Measurements from ENCODE around the gene TJP3. TPM values are rescaled to one million over a fixed set of nuclear protein-coding genes. Genes with fewer than 3 reads are reported as not detected.
"Not testable (repeated sequence)": the region's sequence is repeated elsewhere in the genome, so short reads cannot be mapped to it uniquely, and the experiment has no call there.

The TJP3 gene, protein sequence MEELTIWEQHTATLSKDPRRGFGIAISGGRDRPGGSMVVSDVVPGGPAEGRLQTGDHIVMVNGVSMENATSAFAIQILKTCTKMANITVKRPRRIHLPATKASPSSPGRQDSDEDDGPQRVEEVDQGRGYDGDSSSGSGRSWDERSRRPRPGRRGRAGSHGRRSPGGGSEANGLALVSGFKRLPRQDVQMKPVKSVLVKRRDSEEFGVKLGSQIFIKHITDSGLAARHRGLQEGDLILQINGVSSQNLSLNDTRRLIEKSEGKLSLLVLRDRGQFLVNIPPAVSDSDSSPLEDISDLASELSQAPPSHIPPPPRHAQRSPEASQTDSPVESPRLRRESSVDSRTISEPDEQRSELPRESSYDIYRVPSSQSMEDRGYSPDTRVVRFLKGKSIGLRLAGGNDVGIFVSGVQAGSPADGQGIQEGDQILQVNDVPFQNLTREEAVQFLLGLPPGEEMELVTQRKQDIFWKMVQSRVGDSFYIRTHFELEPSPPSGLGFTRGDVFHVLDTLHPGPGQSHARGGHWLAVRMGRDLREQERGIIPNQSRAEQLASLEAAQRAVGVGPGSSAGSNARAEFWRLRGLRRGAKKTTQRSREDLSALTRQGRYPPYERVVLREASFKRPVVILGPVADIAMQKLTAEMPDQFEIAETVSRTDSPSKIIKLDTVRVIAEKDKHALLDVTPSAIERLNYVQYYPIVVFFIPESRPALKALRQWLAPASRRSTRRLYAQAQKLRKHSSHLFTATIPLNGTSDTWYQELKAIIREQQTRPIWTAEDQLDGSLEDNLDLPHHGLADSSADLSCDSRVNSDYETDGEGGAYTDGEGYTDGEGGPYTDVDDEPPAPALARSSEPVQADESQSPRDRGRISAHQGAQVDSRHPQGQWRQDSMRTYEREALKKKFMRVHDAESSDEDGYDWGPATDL
- total RNA-seq: under 0.01 TPM in 2 replicates

DNA sequence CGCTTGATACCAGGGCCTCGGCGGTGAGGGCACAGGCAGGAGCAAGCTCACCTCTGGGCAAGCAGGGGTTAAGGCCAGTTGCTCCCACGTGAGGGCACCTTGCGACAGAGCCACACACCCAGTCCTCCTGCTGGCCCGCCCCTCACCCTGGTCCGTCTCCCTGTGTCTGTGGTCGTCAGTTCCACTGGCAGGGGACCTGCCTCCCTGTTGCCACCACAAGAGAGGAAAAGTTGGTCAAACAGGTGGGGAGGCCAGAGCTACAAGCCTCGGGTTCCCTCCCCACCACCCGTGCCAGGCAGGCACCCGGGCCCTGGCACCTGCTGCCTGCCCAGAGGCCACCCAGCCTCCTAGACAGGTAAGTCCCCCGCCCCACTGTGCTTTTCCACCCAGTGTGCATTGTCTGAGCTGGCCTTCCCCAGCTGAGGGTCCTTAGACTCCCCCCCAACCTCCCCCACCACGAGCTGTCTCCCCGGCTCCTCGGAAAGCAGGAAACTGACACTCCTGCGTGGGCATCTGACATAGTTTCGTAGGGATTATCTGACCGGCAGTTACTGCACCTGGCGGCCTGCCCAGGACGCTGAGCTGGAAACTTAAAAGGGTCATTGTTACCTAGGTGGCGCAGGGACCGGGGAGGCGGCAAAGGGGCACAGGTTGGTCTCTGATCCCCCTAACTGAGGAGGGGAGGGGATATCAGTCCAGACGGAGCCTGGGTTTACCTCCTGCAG lies at the start of gene TJP3:
TSS of gene TJP3 (plus strand) at position 178 of the 725 bp plus-strand sequence. CDS start 20,049 bp downstream, outside the sequence.
- no peak for DNase-seq (ENCODE audit: low read depth in 2 of 2)

DNA sequence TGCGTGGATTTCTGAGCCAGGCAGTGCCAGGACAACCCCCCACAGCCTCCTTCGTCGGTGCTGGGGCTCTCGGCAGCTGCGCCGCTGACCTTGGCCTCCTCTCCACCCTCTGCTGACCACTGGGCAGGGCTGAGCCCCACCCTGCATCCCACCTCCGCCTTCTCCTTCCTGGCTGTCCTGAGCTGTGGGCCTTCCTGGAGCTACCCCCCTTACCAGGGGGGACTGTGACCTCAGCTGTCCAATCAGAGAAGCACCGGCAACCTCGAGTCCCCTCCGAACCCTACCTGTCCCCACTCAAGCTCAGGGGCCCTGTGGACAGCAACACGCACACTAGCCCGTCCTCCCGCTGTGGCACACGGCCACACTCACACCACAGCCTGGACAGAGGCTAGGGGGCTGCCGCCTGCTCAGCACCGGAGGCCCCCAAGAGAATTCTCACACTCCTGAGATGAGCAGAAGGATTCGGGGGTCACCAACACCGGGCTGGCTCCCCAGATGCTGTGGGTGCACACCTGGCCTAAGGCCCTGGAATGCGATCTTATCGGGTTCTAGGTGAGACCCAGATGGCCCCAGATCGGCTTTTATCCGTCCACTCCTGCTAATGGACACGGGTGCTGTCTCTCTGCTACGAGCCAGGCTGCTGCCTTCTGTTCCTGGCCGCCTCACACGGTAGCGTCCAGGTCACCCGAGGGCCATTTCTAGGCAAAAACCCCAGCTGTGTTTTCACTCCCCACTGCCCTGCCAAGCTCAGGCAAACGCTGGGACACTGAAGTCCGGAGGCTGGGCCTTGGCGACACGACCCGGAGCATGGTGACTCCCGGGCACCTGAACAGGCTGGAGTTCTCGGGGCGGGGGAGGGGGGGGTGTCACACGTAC lies 49.1 kb upstream of the TJP3 start:
- DNase-seq (ENCODE audit: low read depth in 2 of 2): no peak

DNA sequence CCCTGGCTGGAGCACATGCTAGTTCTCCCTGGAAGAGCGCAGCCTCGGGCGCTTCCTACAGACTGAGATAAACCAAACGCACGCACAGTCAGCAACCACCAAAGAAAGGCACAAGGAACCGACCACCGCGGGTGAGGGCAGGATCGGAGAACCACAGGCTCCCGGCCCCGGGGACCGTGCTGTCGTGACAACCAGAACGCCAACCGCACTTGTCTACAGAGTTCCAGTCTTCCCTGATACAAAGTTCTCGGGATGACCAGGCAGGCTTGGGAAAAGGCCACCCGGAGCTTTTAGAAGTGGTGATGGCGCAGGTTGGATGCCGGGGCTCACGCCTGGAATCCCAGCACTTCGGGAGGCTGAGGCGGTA lies 48.5 kb upstream of the TJP3 start:
- DNase-seq (ENCODE audit: low read depth in 2 of 2): no peak

DNA sequence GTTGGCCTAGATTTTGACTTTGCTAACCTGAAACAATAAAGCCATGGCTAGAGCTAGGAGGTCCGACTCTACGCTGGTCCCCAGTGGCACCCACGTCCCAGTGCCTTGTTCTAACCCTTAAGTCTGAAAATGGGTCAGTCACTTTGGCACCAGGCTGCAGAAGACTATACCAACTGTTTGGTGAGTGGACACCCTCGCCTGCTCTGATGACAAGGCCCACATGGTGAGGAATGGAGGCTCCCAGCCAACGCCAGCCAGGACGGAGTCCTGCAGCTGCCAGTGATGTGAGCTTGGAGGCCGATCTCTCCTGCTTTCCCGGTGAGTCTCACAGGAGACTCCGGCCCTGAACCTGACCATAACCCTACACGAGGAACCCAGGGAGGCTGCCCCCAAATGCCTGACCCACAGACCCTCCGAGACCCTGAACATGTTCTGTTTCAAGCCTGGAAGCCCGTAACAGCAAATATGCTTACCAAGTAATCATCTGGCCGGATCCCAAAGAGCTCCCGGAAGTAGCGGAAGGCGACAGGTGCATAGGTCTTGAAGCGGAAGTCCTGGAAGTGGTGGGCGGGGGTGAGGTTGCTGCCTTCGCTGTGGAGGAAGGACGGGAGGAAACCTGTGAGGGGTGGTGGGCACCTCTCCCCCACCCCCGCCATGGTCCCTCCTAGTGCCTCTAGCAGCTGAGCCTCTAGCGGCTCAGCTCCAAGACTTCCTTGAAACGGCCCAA lies 47.5 kb upstream of the TJP3 start:
- peak in 1 of 2 donors; percentile 24 for DNase-seq (ENCODE audit: low read depth in 2 of 2)

DNA sequence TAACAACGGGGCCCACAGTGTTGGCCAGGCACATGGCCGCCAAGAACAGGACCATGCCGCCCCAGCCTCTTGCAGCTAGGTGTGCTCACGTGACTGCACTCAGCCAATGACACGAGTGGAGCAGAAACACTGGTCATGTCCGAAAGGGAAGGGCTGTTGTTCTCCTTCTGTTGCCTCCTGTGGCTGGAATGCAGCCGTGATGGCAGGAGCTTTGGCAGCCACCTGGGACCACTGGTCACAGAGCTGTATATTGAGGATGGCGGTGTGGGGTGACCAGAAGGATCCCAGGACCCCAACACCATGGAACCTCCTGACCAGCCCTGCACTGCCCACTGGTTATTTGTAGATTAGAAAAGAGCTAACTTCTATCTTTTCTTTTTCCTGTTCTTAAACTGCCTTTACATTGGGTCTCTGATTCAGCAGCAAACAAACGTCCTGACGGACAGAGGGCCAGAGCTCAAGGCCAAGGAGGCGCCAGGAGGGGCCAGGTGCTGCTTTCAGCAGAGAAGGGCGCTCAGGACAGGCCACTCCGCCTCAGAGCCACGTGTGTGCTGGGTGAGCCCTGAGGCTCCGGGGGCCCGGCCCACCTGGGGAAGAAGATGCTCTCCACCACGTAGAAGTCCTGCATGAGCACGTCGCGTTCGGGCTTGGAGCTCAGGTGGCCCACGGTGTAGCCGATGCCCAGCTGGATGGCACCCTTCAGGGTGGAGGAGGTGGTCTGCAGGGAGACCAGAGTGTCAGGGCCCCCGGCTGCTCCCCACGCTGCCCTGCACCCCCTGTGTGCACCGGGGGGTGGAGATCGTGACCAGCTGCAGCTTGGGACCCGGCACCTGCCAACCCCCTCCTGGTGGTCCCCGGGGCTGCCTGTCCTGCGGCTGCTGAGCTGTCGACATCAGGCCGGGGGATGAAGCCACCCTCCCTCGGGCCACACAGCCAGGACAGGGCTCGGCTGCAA lies 46.6 kb upstream of the TJP3 start:
- DNase-seq (ENCODE audit: low read depth in 2 of 2): no peak

DNA sequence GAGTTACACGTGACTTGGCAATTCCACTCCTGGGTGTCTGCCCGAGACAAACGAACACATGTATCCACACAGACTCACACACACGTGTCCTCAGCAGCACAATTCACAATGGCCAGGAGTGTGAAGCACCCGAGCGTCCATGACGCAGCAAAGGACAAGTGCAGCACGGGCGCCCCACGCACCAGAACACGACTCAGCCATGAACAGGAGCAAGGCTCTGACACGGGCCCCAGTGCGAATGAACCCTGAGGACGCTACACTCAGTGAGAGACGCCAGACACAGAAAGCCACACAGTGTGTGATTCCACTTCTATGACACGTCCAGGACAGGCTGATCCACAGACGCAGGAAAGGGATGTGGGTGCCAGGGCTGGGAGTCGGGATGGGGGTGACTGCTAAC lies 44.3 kb upstream of the TJP3 start:
- DNase-seq (ENCODE audit: low read depth in 2 of 2): no peak

DNA sequence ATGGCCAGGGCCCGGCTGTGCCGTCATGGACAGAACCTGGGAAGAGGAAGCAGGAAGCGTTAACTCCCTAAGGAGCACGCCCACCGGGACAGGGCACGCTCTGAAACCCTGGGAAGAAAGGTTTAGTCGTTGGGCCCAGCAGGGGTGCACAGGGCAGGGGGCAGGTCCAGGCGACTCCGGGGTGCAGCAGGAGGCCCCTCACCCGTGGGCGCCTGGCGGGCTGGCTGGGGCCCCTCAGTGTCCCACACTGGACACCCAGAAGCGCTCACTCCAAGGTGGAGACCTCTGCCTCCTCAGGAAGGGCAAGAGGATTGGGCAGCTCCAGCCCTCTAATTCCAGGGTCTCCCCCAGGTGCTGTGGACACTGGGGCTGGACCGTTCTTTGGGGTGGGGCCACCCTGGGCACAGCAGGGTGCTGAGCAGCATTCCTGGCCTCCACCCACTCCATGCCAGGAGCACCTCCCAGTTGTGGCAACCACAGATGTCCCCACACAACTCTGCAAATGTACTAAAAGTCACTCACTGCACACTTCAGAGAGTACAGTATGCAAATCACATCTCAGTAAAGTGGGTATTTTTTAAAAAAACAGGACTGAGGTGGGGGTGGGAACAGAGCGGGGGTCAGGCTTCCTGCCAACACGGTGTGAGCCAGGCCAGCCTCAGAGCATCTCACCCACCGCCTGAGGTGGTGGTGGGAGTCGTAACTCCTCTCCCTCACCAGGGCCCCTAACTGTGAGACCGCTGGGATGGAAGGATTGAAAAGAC lies 43.1 kb upstream of the TJP3 start:
- DNase-seq (ENCODE audit: low read depth in 2 of 2): no peak

DNA sequence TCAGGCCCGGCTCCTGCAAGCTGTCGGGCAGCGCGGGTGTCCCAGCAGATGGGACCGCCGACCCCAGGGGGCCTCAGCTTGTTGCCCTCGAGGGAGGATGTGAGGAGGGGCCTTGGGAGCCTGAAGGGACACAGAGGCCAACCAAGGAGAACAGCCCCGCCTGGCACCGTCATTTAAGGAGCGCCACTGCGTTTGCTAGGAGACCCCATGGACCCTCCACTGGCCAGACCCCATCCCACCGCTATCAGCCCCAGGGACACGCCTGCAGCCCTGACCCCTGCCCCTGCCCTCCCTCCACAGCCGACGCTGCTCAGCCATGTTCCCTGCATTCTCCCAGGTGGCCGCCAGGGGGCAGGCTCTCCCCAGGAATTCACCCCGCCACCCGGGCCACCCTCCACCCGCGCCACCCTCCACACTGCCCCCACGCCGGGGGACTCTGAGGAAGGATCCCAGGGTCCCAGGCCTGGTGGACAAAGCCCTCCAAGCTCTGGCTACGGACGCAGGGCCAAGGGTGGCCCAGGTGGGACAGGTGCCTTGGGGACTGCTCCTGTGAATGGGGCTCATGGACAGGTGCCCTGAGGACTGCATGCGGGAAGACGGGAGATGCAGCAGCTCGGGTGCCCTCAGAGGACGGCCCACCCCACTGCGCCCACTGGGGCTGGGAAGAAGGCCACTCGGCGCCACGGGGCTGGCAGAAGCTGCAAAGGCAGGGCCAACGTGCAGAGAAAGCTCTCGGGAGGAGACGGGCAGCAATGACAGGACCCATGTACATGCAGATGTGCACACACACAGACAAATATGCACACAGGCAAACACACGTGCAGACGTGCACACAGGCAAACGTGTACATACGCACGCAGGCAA lies 42.3 kb upstream of the TJP3 start:
- DNase-seq (ENCODE audit: low read depth in 2 of 2): peak in 1 of 2 donors; percentile 39

DNA sequence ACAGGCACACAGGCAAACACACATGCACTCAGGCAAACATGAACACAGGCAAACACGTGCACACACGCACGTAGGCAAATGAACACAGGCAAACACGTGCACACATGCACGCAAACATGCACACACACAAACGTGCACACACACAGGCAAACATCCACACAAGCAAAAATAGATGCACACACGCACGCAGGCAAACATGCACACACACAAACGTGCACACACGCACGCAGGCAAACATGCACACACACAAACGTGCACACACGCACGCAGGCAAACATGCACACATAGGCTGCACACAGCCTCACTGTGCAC lies 41.7 kb upstream of the TJP3 start:
- not testable (repeated sequence) for DNase-seq (ENCODE audit: low read depth in 2 of 2)

DNA sequence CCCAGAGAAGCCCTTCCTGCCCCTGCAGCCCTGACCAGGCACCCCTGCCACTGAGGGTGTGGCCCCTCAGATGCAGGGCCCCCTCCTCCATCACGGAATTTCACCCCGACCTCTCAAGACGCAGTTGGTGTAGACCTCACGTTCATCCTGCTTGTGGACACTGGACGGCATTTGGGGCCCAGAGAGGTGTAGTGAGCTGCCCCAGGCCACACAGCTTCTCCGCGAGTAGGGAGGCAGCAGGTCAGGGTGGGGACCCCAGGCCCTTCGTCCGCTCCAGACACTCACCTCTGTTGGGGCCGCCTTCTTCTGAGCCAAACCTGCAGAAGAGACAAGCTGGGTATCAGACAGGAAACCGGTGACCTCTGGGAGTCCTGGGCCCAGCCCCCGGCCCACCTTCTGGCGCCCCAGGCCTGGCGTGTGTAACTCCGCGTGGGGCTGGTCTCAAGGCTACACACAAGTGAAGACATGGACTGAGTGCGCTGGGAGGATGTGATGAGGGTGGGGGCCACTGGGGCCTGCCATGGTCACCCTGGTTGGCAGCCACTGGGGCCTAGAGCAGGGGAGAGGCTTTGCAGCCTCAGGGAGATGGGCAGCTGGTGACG lies 41.0 kb upstream of the TJP3 start:
- no peak for DNase-seq (ENCODE audit: low read depth in 2 of 2)

DNA sequence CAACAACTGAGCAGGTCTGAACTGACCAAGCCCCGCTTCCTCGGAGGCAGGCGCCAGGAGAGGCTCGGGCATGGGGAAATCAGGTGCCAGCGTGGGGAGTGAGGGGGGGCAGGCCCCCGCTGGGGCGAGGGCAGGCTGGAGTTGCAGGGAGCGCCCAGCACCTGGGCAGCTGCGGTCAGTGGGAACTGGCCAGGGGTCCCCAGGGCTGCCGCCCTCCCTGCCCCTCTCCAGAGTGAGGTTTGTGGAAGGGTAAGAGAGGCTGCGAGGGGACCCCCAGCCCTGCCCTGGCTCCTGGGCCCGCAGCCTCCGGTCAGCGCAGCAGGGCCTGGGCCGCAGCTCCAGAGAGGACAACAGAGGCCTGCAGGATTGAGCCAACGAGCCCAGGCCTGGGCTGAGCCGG lies 40.4 kb upstream of the TJP3 start:
- no peak for DNase-seq (ENCODE audit: low read depth in 2 of 2)

DNA sequence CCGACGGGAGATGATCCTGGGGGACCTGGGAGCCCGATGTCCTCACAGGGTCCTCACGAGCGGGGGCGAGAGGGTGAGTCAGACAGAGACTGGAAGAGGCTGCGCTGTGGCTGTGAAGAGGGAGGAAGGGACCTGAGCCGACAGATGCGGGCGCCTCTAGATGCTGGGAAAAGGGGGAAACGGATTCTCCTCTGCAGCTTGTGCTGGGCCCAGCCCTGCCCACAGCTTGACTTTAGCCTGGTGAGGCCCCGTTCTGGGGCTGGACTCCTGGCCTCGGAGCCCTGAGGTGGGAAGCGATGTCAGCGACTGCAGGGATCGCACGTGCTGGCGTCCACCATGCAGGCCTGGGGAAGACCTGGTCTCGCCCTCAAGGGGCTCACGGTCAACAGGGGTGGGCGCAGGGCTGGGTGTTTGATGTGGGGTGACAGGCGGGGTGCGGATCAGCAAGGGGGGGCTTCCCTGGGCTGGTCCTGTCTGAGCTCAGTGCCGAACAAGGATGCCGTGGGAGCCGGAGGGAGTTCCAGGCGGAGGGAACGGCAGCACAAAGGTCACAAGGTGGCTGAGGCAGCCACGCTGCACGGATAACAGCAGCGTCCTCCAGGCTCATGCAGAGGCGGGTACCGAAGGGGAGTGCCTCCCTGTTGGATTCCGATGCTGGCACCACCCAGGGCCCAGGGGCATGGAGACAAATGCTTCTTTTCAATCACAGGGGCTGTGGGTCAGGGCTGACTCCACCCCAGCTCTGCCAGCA lies 39.7 kb upstream of the TJP3 start:
- no peak for DNase-seq (ENCODE audit: low read depth in 2 of 2)

DNA sequence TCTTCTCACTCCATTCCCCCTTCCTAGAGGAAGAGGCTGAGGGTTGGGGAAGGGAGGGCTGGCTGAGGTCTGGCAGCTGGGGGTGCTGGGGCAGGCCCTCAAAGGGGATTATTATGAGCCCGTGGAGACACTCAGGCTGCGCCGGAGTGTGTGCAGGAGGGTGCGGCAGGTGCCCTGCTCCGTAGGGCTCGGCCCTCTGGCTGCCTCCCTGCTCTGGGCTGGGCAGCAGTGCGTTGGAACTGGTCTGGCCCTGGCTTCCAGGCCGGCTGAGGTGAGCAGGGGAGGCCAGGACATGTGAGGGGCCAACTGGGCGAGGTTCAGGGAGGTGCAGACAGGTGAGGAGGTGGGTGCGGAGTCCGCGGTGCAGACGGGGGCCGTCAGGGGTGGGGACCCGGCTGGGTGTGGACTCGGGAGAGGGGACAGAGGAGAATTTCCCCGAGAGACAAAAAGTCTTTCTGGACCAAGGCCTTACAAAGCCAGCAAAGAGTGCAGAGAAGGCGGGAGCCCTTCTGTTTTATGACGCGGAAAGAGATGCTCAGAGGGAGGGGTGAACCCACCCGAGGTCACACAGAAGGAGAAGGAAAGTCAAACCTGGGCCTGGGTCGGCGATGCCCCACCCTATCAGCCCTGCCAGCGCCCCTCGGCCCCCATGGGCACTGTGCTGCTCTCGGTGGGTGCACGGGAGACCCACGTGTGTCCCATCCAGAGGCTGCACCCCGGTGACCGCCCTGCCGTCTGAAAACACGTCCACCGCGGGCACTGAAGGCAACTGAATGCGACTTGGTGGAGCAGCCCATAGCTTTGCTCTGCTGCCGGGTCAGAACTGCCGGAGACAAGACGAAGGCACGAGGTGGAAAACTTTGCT lies 38.9 kb upstream of the TJP3 start:
- DNase-seq (ENCODE audit: low read depth in 2 of 2): no peak

DNA sequence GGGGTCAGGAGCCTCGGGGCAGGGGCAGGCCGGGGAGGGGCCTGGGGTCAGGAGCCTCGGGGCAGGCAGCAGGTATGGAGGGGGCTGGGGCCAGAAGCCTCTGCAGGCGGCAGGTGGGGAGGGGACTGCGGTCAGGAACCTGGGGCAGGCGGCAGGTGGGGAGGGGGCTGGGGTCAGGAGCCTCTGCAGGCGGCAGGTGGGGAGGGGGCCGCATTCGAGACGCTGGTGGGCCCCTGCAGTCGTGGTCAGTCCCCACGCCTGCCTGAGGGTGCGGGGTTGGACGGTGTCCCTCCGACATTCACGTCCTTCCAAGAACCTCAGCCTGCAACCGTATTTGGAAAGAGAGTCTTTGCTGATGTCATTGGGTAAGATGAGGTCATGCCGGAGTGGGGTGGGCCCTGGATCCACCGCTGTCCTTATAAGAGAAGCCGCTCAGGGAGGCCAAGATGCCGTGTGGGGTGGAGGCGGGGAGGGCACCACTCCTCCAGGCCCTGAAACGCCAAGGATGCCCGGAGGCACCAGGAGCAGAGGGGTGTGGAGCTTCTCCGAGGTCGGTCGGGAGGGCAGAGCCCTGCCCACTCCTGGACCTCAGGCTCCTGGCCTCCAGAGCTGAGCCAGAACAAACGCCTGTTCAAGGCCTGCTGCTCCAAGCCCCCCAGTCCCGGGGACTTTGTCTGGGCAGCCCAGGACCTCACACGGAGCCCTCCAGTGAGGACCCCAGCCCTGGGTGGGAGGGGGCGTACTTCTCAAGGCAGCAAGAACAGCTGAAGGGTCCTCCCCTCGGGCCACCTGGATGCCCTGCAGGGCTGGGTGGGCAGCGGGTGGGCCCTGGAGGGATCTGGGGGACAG lies 38.0 kb upstream of the TJP3 start:
- peak in 1 of 2 donors; percentile 80 for DNase-seq (ENCODE audit: low read depth in 2 of 2)
